HepG2 (cell line): ENCODE data around the gene MFAP5.

Experiments
- ARNT ChIP-seq: fragments of 450-650 bp; IDR thresholded peaks from 2 replicates; pipeline ENCODE4 v1.6.1; 2017
- CCDC6 ChIP-seq: sonication (generic); formaldehyde crosslinking; IDR thresholded peaks from 2 replicates; pipeline ENCODE4 v1.8.1; 2022; ENCODE audit warnings: mild to moderate bottlenecking, missing genetic modification reagents, moderate library complexity
- CHD2 ChIP-seq: IDR thresholded peaks from 2 replicates; pipeline ENCODE4 v1.6.1; 2011; ENCODE audit warnings: low read depth, low read length, improper control_type of control experiment
- FOXM1 ChIP-seq: sonication (generic); formaldehyde crosslinking; IDR thresholded peaks from 2 replicates; pipeline ENCODE4 v1.5.0; 2020; ENCODE audit warnings: missing genetic modification reagents
- KLF15 ChIP-seq: sonication (generic); formaldehyde crosslinking; IDR thresholded peaks from 2 replicates; pipeline ENCODE4 v1.8.1; 2023; ENCODE audit warnings: borderline replicate concordance, mild to moderate bottlenecking, inconsistent platforms, missing genetic modification reagents, mixed read lengths
- MAFF ChIP-seq: IDR thresholded peaks from 2 replicates; pipeline ENCODE4 v1.6.1; 2011; ENCODE audit warnings: low read depth, low read length, improper control_type of control experiment
- POLR2AphosphoS2 ChIP-seq: IDR thresholded peaks from 2 replicates; pipeline ENCODE4 v1.6.1; 2011; ENCODE audit warnings: low read depth, low read length, improper control_type of control experiment
- YY1 ChIP-seq: IDR thresholded peaks from 2 replicates; pipeline ENCODE4 v1.6.1; 2011; ENCODE audit warnings: low read length, low read depth, moderate library complexity, mild to moderate bottlenecking; ENCODE audit not compliant: insufficient read depth, insufficient replicate concordance
- TF ChIP-seq, protein P1 (sequence below): conservative IDR thresholded peaks from 2 replicates; pipeline ENCODE4 v1.6.1; 2018; ENCODE audit warnings: missing genetic modification reagents
- TF ChIP-seq, protein P2 (sequence below): sonication (generic); formaldehyde crosslinking; IDR thresholded peaks from 2 replicates; pipeline ENCODE4 v1.5.0; 2020; ENCODE audit warnings: mild to moderate bottlenecking, missing genetic modification reagents, moderate library complexity

GRCh38 chr12:8658346-8658745 lies 4.3 kb downstream of the MFAP5 start:
- TF ChIP-seq CCDC6 (CRISPR knock-in tag): no peak
- TF ChIP-seq CHD2: no peak
- no peak for TF ChIP-seq KLF15 (CRISPR knock-in tag)
- no peak for TF ChIP-seq YY1
- no peak for TF ChIP-seq MAFF
- TF ChIP-seq, protein P1, sequence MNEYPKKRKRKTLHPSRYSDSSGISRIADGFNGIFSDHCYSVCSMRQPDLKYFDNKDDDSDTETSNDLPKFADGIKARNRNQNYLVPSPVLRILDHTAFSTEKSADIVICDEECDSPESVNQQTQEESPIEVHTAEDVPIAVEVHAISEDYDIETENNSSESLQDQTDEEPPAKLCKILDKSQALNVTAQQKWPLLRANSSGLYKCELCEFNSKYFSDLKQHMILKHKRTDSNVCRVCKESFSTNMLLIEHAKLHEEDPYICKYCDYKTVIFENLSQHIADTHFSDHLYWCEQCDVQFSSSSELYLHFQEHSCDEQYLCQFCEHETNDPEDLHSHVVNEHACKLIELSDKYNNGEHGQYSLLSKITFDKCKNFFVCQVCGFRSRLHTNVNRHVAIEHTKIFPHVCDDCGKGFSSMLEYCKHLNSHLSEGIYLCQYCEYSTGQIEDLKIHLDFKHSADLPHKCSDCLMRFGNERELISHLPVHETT (CRISPR knock-in tag): no peak
- TF ChIP-seq, protein P2, sequence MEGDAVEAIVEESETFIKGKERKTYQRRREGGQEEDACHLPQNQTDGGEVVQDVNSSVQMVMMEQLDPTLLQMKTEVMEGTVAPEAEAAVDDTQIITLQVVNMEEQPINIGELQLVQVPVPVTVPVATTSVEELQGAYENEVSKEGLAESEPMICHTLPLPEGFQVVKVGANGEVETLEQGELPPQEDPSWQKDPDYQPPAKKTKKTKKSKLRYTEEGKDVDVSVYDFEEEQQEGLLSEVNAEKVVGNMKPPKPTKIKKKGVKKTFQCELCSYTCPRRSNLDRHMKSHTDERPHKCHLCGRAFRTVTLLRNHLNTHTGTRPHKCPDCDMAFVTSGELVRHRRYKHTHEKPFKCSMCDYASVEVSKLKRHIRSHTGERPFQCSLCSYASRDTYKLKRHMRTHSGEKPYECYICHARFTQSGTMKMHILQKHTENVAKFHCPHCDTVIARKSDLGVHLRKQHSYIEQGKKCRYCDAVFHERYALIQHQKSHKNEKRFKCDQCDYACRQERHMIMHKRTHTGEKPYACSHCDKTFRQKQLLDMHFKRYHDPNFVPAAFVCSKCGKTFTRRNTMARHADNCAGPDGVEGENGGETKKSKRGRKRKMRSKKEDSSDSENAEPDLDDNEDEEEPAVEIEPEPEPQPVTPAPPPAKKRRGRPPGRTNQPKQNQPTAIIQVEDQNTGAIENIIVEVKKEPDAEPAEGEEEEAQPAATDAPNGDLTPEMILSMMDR (CRISPR knock-in tag): no peak
- TF ChIP-seq ARNT: no peak
- no peak for TF ChIP-seq POLR2AphosphoS2
- no peak for TF ChIP-seq FOXM1 (CRISPR knock-in tag)
